ENCODE results near the gene LEFTY2.
"Not testable (repeated sequence)": the region's sequence is repeated elsewhere in the genome, so short reads cannot be mapped to it uniquely, and the experiment has no call there.

LEFTY2 gene

GRCh38 chr1:225950905-225951497, 10.0 kb upstream of the LEFTY2 start:
- DNase-seq = no peak

- DNase-seq = no peak
Observed at GRCh38 chr1:225949041-225949440, 8.0 kb upstream of the LEFTY2 start.

GRCh38 chr1:225946803-225947202, 5.8 kb upstream of the LEFTY2 start:
- no peak for DNase-seq

GRCh38 chr1:225946082-225946620, 5.1 kb upstream of the LEFTY2 start:
- no peak for DNase-seq

GRCh38 chr1:225945564-225945963, 4.5 kb upstream of the LEFTY2 start:
- DNase-seq = no peak

GRCh38 chr1:225944951-225945350, 3.9 kb upstream of the LEFTY2 start:
- no peak for DNase-seq

GRCh38 chr1:225944387-225944786, 3.4 kb upstream of the LEFTY2 start:
- DNase-seq = no peak

- DNase-seq = no peak
Observed at GRCh38 chr1:225943582-225943981, 2.6 kb upstream of the LEFTY2 start.

- no peak for DNase-seq
Observed at GRCh38 chr1:225942574-225942973, 1.6 kb upstream of the LEFTY2 start.

GRCh38 chr1:225941942-225942222, 862 bp upstream of the LEFTY2 start:
- no peak for DNase-seq

- DNase-seq = no peak
Observed at GRCh38 chr1:225940385-225941151, 452 bp downstream of the LEFTY2 start.

- not testable (repeated sequence) for DNase-seq
Observed at GRCh38 chr1:225939939-225940310, 1.1 kb downstream of the LEFTY2 start.

- not testable (repeated sequence) for DNase-seq
Observed at GRCh38 chr1:225939097-225939938, 1.7 kb downstream of the LEFTY2 start.

- DNase-seq = no peak
Observed at GRCh38 chr1:225937048-225937968, 3.7 kb downstream of the LEFTY2 start.

GRCh38 chr1:225936523-225936922, 4.5 kb downstream of the LEFTY2 start:
- DNase-seq = no peak

- not testable (repeated sequence) for DNase-seq
Observed at GRCh38 chr1:225936086-225936485, 4.9 kb downstream of the LEFTY2 start.

- DNase-seq = no peak
Observed at GRCh38 chr1:225934711-225935110, 6.3 kb downstream of the LEFTY2 start.

- no peak for DNase-seq
Observed at GRCh38 chr1:225933072-225933471, 7.9 kb downstream of the LEFTY2 start.

- DNase-seq = no peak
Observed at GRCh38 chr1:225931270-225932136, 9.5 kb downstream of the LEFTY2 start.

GRCh38 chr1:225930566-225930965, 10.5 kb downstream of the LEFTY2 start:
- no peak for DNase-seq

GRCh38 chr1:225929462-225929861, 11.6 kb downstream of the LEFTY2 start:
- DNase-seq = not testable (repeated sequence)

Measured in activated CD4-positive, alpha-beta T cell treated with anti-CD3 and anti-CD28 coated beads, Interleukin-10, Interleukin-2, amounts not matched to agents 100 ng/mL and 50 ng/mL, durations not matched to agents 16 hours and 8 hours (primary cell).